Measurements from ENCODE around the gene DDIT4.
A peak's percentile ranks its signal among the peaks of the same experiment; 100 is the strongest.

The DDIT4 gene

DNA sequence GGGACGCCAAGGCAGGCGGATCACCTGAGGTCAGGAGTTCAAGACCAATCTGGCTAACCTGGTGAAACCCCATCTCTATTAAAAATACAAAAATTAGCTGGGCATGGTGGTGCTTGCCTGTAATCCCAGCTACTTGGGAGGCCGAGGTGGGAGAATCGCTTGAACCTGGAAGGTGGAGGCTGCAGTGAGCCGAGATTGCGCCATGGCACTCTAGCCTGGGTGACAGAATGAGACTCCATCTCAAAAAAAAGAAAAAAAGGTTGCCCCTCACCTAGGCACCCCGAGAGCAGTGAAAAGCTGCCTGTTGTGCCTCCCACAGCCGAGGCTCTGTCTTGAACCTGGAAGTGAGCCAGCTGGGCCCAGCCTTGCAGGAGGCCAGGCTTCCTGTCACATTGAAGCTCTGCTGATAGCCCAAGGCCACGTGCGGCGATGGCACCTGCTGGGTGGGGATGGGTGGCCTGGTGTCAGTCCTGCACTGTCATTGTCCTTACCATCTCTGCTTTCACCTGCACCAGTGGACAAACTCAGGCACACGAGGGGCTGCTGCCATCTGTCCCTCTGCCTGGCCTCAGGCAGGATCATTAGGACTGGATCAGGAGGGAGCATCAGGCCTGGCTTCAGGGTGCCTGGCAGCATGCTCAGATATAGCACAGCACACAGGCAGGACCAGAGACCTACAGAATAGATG lies 43.2 kb downstream of the DDIT4 start:
- no peak for DNase-seq (ENCODE audit: low read depth)
- TF ChIP-seq, protein P1, sequence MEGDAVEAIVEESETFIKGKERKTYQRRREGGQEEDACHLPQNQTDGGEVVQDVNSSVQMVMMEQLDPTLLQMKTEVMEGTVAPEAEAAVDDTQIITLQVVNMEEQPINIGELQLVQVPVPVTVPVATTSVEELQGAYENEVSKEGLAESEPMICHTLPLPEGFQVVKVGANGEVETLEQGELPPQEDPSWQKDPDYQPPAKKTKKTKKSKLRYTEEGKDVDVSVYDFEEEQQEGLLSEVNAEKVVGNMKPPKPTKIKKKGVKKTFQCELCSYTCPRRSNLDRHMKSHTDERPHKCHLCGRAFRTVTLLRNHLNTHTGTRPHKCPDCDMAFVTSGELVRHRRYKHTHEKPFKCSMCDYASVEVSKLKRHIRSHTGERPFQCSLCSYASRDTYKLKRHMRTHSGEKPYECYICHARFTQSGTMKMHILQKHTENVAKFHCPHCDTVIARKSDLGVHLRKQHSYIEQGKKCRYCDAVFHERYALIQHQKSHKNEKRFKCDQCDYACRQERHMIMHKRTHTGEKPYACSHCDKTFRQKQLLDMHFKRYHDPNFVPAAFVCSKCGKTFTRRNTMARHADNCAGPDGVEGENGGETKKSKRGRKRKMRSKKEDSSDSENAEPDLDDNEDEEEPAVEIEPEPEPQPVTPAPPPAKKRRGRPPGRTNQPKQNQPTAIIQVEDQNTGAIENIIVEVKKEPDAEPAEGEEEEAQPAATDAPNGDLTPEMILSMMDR (conservative IDR thresholded peaks at IDR 0.05; ENCODE audit: low read depth, low read length), result no peak
- H3K4me3 ChIP-seq (ENCODE audit: low read depth, low read length), result no peak overlapping the region

DNA sequence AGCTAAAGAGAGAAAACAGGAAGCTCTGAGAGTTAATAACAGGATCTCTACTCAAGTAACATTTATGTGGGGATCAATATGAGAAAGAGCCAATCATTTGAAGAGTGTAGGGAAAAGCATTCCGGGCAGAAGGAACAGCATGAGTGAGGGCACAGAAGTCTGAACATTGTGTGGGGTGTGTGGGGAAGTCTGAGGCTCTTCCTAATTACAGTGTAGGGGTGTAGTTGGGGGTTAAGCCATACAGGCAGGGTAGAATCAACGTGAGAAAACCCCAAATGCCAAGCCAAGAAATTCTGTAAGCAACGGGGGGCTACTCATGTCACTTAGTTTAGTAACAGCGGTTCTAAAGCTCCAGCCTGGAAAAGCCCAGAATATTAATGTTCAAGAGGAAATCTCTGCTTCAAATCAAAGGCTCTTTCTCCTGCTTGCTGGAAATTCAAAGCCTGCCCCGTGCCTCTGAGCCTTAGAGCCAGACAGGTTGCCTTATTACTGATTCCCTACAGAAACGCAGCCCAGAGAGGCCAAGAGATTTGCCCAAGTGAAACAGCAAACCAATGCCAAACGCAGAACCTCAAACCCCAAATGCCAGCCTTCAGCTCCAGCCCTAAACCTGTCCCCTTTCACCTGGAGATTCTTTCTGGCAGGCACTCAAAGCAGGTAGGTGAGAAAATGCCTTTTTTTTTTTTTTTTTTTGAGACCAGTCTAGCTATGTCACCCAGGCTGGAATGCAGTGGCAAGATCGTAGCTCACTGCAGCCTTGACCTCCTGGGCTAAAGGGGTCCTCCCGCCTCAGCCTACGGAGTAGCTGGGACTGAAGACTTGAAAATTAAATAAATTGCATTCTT lies 44.9 kb downstream of the DDIT4 start:
- H3K4me3 ChIP-seq (ENCODE audit: low read depth, low read length), result no peak overlapping the region
- DNase-seq (ENCODE audit: low read depth), result peak; percentile 40
- TF ChIP-seq, protein P1 (conservative IDR thresholded peaks at IDR 0.05; ENCODE audit: low read depth, low read length), result no peak

DNA sequence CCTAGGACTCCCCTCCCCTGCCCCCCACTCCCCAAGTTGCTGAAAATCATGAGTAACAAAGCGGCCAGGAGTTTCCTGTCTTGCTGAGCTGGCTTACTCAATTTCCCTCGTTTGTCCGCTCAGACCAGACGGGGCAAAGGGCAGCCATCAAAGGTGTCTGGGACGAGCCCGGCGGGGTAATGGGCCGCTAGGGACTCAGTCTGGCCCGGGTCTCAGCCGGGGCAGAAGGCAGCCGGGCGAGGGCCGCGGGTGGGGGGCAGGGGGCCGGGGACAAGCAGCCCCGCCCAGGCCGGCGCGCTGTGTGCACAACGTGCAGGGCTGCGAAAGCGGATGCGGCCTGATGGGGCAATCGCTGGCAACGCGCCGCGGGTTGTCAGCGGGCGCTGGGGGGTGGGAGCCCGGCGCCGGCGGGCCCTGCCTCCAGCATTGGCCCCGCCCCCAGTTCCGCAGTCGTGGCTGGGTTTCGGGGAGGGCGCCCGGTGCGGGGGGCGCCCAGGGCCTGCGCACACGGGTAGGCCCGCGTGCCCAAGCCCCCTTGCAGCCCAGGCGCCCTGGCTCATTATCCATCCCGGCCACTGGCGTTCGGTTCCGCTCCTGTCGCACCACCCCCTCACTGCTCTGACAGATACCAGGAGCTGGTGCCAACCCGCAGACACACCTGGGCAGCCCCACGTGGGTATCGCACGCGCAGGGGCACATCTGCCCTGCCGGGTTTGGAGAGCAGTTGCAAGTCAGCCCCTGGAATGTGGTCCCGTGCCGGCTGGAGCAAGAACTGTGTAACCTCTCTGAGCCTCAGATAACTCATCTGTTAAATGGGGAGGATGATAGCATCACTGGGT lies 45.9 kb downstream of the DDIT4 start:
- TF ChIP-seq, protein P1 (conservative IDR thresholded peaks at IDR 0.05; ENCODE audit: low read depth, low read length), result no peak
- H3K4me3 ChIP-seq (ENCODE audit: low read depth, low read length), result peak overlapping the region; percentile 34
- DNase-seq (ENCODE audit: low read depth), result peak; percentile 95

DNA sequence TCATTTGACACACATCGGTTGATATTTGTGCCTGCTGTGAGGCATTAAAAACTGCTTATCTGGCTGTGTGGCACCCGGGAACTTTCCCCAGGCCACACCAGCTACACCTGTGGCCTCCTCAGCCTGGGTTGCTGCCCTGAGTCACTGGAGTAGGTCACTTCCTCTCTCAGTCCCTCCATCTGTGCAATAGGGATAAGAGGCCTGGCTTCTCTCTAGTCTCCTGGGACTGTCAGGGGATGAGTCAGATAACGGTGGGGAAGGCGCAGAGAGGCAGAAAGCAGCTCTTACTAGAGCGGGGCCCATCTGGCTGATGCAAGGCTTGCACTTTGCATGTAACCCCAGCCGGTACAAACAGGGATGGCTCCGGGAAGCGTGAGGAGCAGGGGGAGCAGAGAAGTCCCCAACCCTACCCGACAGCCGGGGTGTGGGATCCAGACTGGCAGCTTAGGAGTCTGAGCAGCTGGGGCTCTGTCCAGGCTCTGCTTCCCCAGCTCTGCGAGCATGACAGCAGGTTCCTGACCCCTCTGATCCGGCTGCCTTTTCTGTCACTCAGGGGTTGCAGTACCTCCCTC lies 47.0 kb downstream of the DDIT4 start:
- DNase-seq (ENCODE audit: low read depth), result peak; percentile 99
- H3K4me3 ChIP-seq (ENCODE audit: low read depth, low read length), result no peak overlapping the region
- TF ChIP-seq, protein P1 (conservative IDR thresholded peaks at IDR 0.05; ENCODE audit: low read depth, low read length), result no peak

DNA sequence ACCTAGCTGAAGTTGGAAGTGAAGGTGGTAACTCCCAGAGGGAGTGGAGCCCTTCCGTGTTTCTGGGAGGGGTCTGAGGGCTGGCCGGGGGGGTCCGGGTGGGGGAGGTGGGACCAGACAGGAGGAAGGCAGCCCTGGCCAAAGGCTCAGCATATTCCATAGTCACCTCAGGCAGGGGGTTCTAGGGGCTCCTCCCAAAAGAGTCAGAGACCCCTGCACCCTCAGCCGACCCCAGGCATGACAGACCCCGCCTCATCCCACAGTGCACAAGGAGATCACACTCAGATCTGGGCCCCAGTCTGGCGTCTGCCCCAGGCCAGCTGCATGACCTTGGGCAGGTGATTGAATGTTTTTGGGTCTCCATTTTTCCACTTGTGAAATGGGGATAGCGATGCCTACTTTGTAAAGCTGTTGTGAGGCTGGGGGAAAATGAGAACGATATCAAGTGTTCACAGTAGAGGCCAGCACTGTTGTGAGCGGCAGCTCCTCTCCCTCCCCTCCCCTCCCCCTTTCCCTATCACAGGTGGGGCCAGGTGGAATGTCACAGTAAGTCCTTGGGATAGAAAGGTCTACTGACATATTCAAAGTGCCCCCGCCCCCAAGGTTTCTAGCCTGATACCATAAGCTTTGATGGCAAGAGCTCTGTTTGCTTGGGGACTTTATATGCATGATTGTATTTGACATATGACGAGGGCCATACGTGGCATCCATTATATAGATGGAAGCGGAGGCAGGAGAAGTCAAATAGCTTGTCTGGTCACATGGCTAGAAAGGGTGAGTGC lies 47.7 kb downstream of the DDIT4 start:
- H3K4me3 ChIP-seq (ENCODE audit: low read depth, low read length), result no peak overlapping the region
- TF ChIP-seq, protein P1 (conservative IDR thresholded peaks at IDR 0.05; ENCODE audit: low read depth, low read length), result no peak
- no peak for DNase-seq (ENCODE audit: low read depth)

DNA sequence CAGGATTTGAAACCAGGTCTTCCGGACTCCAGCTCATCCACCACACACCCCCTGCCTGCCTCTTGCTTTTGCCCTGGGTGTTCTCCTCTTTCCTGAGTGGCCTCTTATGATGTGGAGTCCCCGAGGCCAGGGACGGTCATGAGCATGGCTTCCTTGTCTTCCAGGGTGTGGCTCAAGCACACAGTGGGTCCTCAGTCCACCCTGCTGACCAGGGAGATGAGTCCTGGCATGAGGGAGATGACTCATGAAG lies 48.2 kb downstream of the DDIT4 start:
- TF ChIP-seq, protein P1 (conservative IDR thresholded peaks at IDR 0.05; ENCODE audit: low read depth, low read length), result no peak

More for the DNA sequence above, 48.2 kb downstream of the DDIT4 start:
- no peak for DNase-seq (ENCODE audit: low read depth)
- H3K4me3 ChIP-seq (ENCODE audit: low read depth, low read length), result no peak overlapping the region

All from choroid plexus epithelial cell (primary cell).